ENCODE measurements around the gene EDEM1. TPM values are rescaled to one million over a fixed set of nuclear protein-coding genes. Genes with fewer than 3 reads are reported as not detected.
A peak's percentile ranks its signal among the peaks of the same experiment; 100 is the strongest.

EDEM1 gene
- total and polyA plus RNA-seq, 10 of the 15 experiments (the other 5 are each of a cell fraction or from before 2014, with no cell fraction given) = 18.9 to 138 (median 57.5) TPM

DNA sequence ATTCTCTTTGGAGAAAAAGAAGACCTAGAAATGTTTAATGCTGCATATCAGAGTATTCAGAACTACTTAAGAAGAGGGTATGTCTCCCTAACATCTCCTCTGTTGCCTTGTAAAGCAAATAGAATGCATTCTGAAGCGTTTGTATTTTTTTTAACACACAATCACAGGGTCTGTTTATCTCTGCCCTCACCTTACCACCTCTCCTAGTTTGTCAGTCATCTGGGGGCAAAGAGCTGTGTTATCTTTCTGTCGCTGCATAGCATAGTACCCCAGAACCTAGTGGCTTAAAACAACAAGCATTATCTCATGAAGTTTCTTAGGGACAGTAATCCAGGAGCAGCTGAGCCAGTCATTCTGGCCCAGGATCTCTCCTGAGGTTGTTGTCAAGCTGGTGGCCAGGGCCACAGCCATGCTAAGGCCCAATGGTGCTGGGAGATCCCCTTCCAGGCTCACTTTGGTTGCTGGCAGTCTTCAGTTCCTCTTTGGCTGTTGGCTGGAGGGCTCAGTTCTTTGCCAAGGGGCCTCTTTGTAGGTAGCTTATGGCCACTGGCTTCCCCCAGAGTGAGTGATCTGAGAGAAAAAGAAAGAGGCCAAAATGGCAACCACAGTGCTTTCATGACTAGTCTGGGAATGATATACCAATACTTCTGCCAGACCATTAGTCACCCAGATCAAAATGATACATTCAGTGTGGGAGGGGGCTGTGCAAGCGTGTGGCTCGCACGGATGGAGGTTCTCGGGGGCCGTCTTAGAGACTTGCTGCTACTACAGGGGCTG, 17.8 kb downstream of the EDEM1 start (continued):
- TF ChIP-seq, protein P1, sequence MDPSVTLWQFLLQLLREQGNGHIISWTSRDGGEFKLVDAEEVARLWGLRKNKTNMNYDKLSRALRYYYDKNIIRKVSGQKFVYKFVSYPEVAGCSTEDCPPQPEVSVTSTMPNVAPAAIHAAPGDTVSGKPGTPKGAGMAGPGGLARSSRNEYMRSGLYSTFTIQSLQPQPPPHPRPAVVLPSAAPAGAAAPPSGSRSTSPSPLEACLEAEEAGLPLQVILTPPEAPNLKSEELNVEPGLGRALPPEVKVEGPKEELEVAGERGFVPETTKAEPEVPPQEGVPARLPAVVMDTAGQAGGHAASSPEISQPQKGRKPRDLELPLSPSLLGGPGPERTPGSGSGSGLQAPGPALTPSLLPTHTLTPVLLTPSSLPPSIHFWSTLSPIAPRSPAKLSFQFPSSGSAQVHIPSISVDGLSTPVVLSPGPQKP (IDR thresholded peaks at IDR 0.05; ENCODE audit: low read depth, low read length) = no peak
- TF ChIP-seq POLR2AphosphoS5 (IDR thresholded peaks at IDR 0.05; ENCODE audit: low read length) (peak; percentile 67; the same call in 1 of the 2 replicates), SIN3A (IDR thresholded peaks at IDR 0.05; ENCODE audit: low read depth, low read length) (no peak), KDM1A (IDR thresholded peaks at IDR 0.05; ENCODE audit: borderline replicate concordance) (no peak), HDGF (IDR thresholded peaks at IDR 0.05) (0 out of 2 replicates have a peak, but pooled peaks have one; percentile 46), RAD51 (IDR thresholded peaks at IDR 0.05) (no peak), TBL1XR1 (IDR thresholded peaks at IDR 0.05; ENCODE audit: low read depth, low read length) (no peak), GATAD2B (conservative IDR thresholded peaks at IDR 0.05; ENCODE audit: low read depth) (peak; percentile 70), TCF3 (IDR thresholded peaks at IDR 0.05; ENCODE audit: borderline replicate concordance, insufficient read depth, low read depth, low read length) (no peak), HDAC2 (IDR thresholded peaks at IDR 0.05) (no peak), ZNF622 (IDR thresholded peaks at IDR 0.05) (no peak)
- TF ChIP-seq, protein P2, sequence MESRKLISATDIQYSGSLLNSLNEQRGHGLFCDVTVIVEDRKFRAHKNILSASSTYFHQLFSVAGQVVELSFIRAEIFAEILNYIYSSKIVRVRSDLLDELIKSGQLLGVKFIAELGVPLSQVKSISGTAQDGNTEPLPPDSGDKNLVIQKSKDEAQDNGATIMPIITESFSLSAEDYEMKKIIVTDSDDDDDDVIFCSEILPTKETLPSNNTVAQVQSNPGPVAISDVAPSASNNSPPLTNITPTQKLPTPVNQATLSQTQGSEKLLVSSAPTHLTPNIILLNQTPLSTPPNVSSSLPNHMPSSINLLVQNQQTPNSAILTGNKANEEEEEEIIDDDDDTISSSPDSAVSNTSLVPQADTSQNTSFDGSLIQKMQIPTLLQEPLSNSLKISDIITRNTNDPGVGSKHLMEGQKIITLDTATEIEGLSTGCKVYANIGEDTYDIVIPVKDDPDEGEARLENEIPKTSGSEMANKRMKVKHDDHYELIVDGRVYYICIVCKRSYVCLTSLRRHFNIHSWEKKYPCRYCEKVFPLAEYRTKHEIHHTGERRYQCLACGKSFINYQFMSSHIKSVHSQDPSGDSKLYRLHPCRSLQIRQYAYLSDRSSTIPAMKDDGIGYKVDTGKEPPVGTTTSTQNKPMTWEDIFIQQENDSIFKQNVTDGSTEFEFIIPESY (IDR thresholded peaks at IDR 0.05) = no peak

Measured in GM12878 (cell line).